SK-N-MC (cell line): ENCODE measurements around the gene DNAJC12.

Source experiments
- EZH2 ChIP-seq: fragments of 200-600 bp; sonication (generic); IDR thresholded peaks from one replicate; pipeline ENCODE4 v1.6.1; 2017; ENCODE audit warnings: antibody characterized with exemption
- FOXP2 ChIP-seq: optimal IDR thresholded peaks from 2 replicates; pipeline ENCODE3; 2011; ENCODE audit warnings: mild to moderate bottlenecking, moderate library complexity; ENCODE audit not compliant: insufficient read depth; ENCODE audit errors: extremely low read length, control extremely low read depth
- POLR2AphosphoS5 ChIP-seq: IDR thresholded peaks from 2 replicates; pipeline ENCODE4 v1.6.1; 2012; ENCODE audit warnings: mild to moderate bottlenecking, low read depth, low read length, borderline replicate concordance

- no peak for TF ChIP-seq POLR2AphosphoS5
- TF ChIP-seq EZH2 = no peak
- no peak for TF ChIP-seq FOXP2
Measured at GRCh38 chr10:67818323-67818722, 19.7 kb downstream of the DNAJC12 start.
